ENCODE data around the gene ABHD6. TPM values are rescaled to one million over a fixed set of nuclear protein-coding genes. Genes with fewer than 3 reads are reported as not detected.

The ABHD6 gene
- total and polyA plus RNA-seq, 9 donors: 3.2 to 7.1 (median 4.5) TPM

DNA sequence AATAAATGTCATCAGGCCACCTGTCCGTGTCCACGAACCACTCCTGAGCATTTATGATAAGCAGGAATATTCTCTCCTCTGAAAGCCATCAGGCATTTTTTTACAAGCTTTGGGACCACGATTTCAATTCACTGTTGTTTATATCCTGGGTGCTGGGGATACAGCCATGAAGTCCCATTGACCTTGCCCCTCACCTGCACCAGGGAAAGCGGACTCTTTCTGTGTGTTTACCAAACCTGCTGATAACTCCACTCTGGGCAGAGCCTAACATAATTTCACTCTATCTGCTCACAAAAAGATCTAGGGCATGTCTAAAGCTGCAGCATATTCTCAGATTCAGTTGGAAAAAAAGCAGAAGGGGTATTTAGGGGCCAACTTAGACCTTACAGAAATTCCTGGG lies 31.6 kb upstream of the ABHD6 start:
- no peaks in the 10 kb centered on the region for H3K36me3 ChIP-seq (ENCODE audit: control insufficient read depth, insufficient read depth, low read length)
- no peak overlapping the region for H3K4me3 ChIP-seq (ENCODE audit: low read length)
- H3K4me1 ChIP-seq (ENCODE audit: control insufficient read depth, insufficient read depth, low read length): peaks cover 9% of the 10 kb centered on the region
- 92% methylated on average over 2 of the region's 4 CpGs for WGBS (ENCODE audit: insufficient coverage)
- no peaks in the 10 kb centered on the region for H3K27me3 ChIP-seq (ENCODE audit: control insufficient read depth, insufficient read depth, low read length)
- H3K9me3 ChIP-seq (replicated peaks; ENCODE audit: control insufficient read depth, low read depth, low read length): no peaks in the 10 kb centered on the region
- no peak overlapping the region for H3K27ac ChIP-seq (ENCODE audit: low read length)
- no peak for DNase-seq

DNA sequence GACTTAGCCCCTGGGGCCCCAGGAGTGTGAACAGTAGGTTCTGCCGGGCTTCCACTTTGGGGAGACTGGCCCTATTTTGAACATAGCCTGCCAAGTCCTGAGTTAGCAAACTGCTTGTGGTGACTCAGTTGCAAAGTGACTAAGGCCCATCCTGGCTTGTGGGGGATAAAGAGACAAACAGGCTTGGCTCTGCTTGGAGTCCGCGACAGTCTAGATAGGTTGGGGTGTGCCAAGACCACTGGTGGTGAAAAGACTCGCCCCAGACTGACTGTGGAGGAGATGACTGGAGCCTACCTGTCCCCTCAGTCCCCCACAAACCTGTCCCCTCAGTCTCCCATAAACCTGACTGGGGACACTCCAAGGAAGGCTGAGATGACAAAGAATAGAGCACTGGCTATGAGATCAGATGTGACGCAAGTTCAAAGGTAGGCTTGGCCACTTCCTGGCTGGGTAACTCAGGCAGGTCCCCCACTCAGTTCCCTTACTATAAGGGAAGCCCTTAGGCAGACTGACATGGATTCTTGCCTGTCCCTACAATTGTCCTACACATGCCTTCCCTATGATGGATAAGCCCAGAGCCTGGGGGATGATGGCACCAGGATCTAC lies 31.1 kb upstream of the ABHD6 start:
- Histone ChIP-seq H3K27ac (ENCODE audit: low read length) (no peak overlapping the region), H3K36me3 (ENCODE audit: control insufficient read depth, insufficient read depth, low read length) (no peaks in the 10 kb centered on the region), H3K9me3 (replicated peaks; ENCODE audit: control insufficient read depth, low read depth, low read length) (no peaks in the 10 kb centered on the region), H3K27me3 (ENCODE audit: control insufficient read depth, insufficient read depth, low read length) (no peaks in the 10 kb centered on the region), H3K4me1 (ENCODE audit: control insufficient read depth, insufficient read depth, low read length) (peaks cover 8% of the 10 kb centered on the region), H3K4me3 (ENCODE audit: low read length) (no peak overlapping the region)
- no peak for DNase-seq
- WGBS (ENCODE audit: insufficient coverage): 64% methylated on average over 2 of the region's 5 CpGs

GRCh38 chr3:58207954-58208353 lies 29.6 kb upstream of the ABHD6 start:
- Histone ChIP-seq H3K4me3 (ENCODE audit: low read length) (no peak overlapping the region), H3K27me3 (ENCODE audit: control insufficient read depth, insufficient read depth, low read length) (no peaks in the 10 kb centered on the region), H3K36me3 (ENCODE audit: control insufficient read depth, insufficient read depth, low read length) (no peaks in the 10 kb centered on the region), H3K27ac (ENCODE audit: low read length) (no peak overlapping the region), H3K4me1 (ENCODE audit: control insufficient read depth, insufficient read depth, low read length) (peaks cover 6% of the 10 kb centered on the region), H3K9me3 (replicated peaks; ENCODE audit: control insufficient read depth, low read depth, low read length) (no peaks in the 10 kb centered on the region)
- no peak for DNase-seq
- WGBS (ENCODE audit: insufficient coverage): 90% methylated on average over 2 of the region's 4 CpGs

DNA sequence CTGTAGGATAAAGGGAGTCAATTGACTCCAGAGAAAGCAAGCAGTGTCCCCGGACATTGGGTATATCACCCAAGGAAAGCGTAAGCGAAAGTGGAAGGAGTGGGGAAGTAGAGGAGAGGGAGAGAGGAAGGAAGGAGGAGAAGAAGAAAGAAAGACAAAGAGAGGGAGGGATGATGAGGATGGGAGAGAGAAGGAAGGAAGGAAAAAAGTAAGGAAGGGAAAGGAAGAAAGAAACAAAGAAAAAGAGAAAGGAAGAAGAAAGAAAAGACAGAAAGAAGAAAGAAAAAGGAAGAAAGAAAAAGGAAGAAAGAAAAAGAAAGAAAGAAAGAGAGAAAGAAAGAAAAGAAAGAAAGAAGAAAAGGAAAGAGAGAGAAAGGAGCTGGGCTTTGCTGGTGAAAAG lies 27.7 kb upstream of the ABHD6 start:
- no peak for DNase-seq
- H3K4me3 ChIP-seq (ENCODE audit: low read length): no peak overlapping the region
- no peak overlapping the region for H3K27ac ChIP-seq (ENCODE audit: low read length)
- no peaks in the 10 kb centered on the region for H3K27me3 ChIP-seq (ENCODE audit: control insufficient read depth, insufficient read depth, low read length)
- H3K36me3 ChIP-seq (ENCODE audit: control insufficient read depth, insufficient read depth, low read length): no peaks in the 10 kb centered on the region
- H3K9me3 ChIP-seq (replicated peaks; ENCODE audit: control insufficient read depth, low read depth, low read length): no peaks in the 10 kb centered on the region
- WGBS (ENCODE audit: insufficient coverage): 66% methylated on average over 3 of the region's 3 CpGs
- peaks cover 7% of the 10 kb centered on the region for H3K4me1 ChIP-seq (ENCODE audit: control insufficient read depth, insufficient read depth, low read length)

GRCh38 chr3:58210761-58211460 lies 26.7 kb upstream of the ABHD6 start, which contains the start of gene DNASE1L3:
TSS of gene DNASE1L3 (minus strand) at chr3:58210972. CDS start at chr3:58210906, 66 bp downstream.
- WGBS (ENCODE audit: insufficient coverage): 73% methylated on average over 12 of the region's 14 CpGs

GRCh38 chr3:58214484-58215316 lies 22.9 kb upstream of the ABHD6 start:
- DNase-seq: peak; percentile 27

More at GRCh38 chr3:58210761-58211460, 26.7 kb upstream of the ABHD6 start, which contains the start of gene DNASE1L3:
- Histone ChIP-seq H3K4me1 (ENCODE audit: control insufficient read depth, insufficient read depth, low read length) (peaks cover 11% of the 10 kb centered on the region), H3K27ac (ENCODE audit: low read length) (no peak within 1 kb of the TSS), H3K27me3 (ENCODE audit: control insufficient read depth, insufficient read depth, low read length) (no peaks in the 10 kb centered on the region), H3K9me3 (replicated peaks; ENCODE audit: control insufficient read depth, low read depth, low read length) (no peaks in the 10 kb centered on the region), H3K4me3 (ENCODE audit: low read length) (no peak within 1 kb of the TSS), H3K36me3 (ENCODE audit: control insufficient read depth, insufficient read depth, low read length) (no peaks in the 10 kb centered on the region)
- no peak for DNase-seq

DNA sequence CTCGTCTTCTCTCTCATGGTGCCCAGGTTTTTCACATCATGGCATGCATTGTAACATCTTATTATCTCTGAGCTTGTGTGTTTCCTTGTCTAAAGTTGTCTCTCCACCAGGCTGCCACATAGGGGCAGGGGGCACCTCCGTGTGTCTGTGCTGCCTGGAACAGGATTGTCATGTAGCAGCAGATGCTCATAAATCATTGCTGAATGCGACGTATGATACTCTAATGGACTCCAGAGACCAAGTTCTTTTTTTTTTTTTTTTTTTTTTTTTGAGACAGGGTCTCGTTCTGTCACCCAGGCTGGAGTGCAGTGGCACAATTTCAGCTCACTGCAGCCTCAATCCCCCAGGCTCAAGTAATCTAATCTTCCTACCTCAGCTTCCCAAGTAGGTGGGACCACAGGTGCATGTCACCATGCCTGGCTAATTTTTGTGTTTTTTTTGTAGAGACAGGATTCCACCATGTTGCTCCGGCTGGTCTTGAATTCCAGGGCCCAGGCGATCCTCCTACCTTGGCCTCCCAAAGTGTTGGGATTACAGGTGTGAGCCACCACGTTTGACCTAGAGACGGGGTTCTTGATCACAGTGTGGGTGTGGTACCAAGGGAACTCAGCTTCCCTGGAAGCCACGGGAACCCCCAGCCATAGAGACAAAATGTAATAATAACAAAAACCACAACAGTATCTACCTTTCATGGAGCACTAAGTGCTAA lies 22.1 kb upstream of the ABHD6 start:
- no peak for DNase-seq
- H3K4me3 ChIP-seq (ENCODE audit: low read length): no peak overlapping the region
- no peaks in the 10 kb centered on the region for H3K27me3 ChIP-seq (ENCODE audit: control insufficient read depth, insufficient read depth, low read length)
- 77% methylated on average over 5 of the region's 10 CpGs for WGBS (ENCODE audit: insufficient coverage)
- H3K36me3 ChIP-seq (ENCODE audit: control insufficient read depth, insufficient read depth, low read length): no peaks in the 10 kb centered on the region
- H3K4me1 ChIP-seq (ENCODE audit: control insufficient read depth, insufficient read depth, low read length): peaks cover 17% of the 10 kb centered on the region
- no peaks in the 10 kb centered on the region for H3K9me3 ChIP-seq (replicated peaks; ENCODE audit: control insufficient read depth, low read depth, low read length)
- H3K27ac ChIP-seq (ENCODE audit: low read length): no peak overlapping the region

More at GRCh38 chr3:58214484-58215316, 22.9 kb upstream of the ABHD6 start:
- no peaks in the 10 kb centered on the region for H3K36me3 ChIP-seq (ENCODE audit: control insufficient read depth, insufficient read depth, low read length)
- no peak overlapping the region for H3K4me3 ChIP-seq (ENCODE audit: low read length)
- H3K9me3 ChIP-seq (replicated peaks; ENCODE audit: control insufficient read depth, low read depth, low read length): no peaks in the 10 kb centered on the region
- 62% methylated on average over 4 of the region's 7 CpGs for WGBS (ENCODE audit: insufficient coverage)
- H3K27ac ChIP-seq (ENCODE audit: low read length): no peak overlapping the region
- peaks cover 17% of the 10 kb centered on the region for H3K4me1 ChIP-seq (ENCODE audit: control insufficient read depth, insufficient read depth, low read length)
- no peaks in the 10 kb centered on the region for H3K27me3 ChIP-seq (ENCODE audit: control insufficient read depth, insufficient read depth, low read length)

- H3K9me3 ChIP-seq (replicated peaks; ENCODE audit: control insufficient read depth, low read depth, low read length): no peaks in the 10 kb centered on the region
- no peak overlapping the region for H3K27ac ChIP-seq (ENCODE audit: low read length)
- no peaks in the 10 kb centered on the region for H3K27me3 ChIP-seq (ENCODE audit: control insufficient read depth, insufficient read depth, low read length)
- H3K4me3 ChIP-seq (ENCODE audit: low read length): no peak overlapping the region
- DNase-seq: no peak
- H3K36me3 ChIP-seq (ENCODE audit: control insufficient read depth, insufficient read depth, low read length): no peaks in the 10 kb centered on the region
- peaks cover 17% of the 10 kb centered on the region for H3K4me1 ChIP-seq (ENCODE audit: control insufficient read depth, insufficient read depth, low read length)
- WGBS (ENCODE audit: insufficient coverage): 71% methylated on average over 7 of the region's 10 CpGs
These were observed 20.9 kb upstream of the ABHD6 start for GRCh38 chr3:58216496-58217195.

DNA sequence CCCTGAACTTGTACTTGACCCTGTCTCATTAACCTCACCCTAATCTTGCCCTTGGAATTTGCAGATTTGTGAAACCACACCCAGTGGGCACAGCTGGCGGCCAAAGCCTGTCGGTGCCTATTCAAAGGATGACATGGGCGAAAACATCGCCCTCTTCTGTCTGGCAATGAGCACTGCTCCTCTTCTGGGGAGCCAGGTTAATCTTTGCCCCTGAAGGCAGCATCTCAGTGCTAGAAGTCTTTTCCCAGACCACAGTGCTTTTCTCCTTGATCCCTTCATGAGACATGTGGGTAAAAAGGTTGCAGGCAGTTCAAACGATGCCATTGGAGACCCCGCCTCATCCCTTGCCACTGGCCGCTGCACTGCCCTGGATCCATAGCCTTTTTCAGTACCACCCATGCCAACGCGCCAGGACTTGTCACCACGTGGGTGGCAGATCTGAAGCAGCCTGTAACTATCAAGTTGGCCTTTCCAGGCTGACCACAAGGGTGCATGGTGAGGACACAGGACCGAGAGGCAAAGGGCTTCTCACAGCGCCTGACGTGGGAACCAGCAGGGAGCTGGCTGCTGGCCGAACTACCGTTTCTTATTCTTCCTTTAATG lies 20.3 kb upstream of the ABHD6 start:
- Histone ChIP-seq H3K4me1 (ENCODE audit: control insufficient read depth, insufficient read depth, low read length) (peaks cover 17% of the 10 kb centered on the region), H3K36me3 (ENCODE audit: control insufficient read depth, insufficient read depth, low read length) (no peaks in the 10 kb centered on the region), H3K27ac (ENCODE audit: low read length) (no peak overlapping the region), H3K4me3 (ENCODE audit: low read length) (no peak overlapping the region), H3K9me3 (replicated peaks; ENCODE audit: control insufficient read depth, low read depth, low read length) (no peaks in the 10 kb centered on the region), H3K27me3 (ENCODE audit: control insufficient read depth, insufficient read depth, low read length) (no peaks in the 10 kb centered on the region)
- peak; percentile 56 for DNase-seq
- WGBS (ENCODE audit: insufficient coverage): 21% methylated on average over 10 of the region's 15 CpGs

Data from muscle of leg (tissue), 11 donors.